ENCODE measurements around the gene SFT2D1. TPM values are rescaled to one million over a fixed set of nuclear protein-coding genes. Genes with fewer than 3 reads are reported as not detected.
"Not testable (repeated sequence)": the region's sequence is repeated elsewhere in the genome, so short reads cannot be mapped to it uniquely, and the experiment has no call there.

SFT2D1 gene
- total RNA-seq, 3 donors from 2014 or later, result 40.4 to 67.5 (median 53.3) TPM

GRCh38 chr6:166386111-166386510, 43.8 kb upstream of the SFT2D1 start:
- no peaks in the 10 kb centered on the region for H3K9me3 ChIP-seq
- ATAC-seq, result no peak
- intact Hi-C loops (cut with DNase I, micrococcal nuclease), result loop anchor here in 1 of 2 donors (10.0 kb wide), 1 partner anchor 51 kb away; no protein-coding TSS in a partner anchor
- H3K36me3 ChIP-seq (ENCODE audit: low read depth), result no peaks in the 10 kb centered on the region
- TF ChIP-seq CTCF (IDR thresholded peaks at IDR 0.05), result no peak
- no peak for DNase-seq
- H3K4me1 ChIP-seq (ENCODE audit: low read depth), result no peaks in the 10 kb centered on the region
- H3K4me3 ChIP-seq, result no peak overlapping the region

- ATAC-seq; H3K4me1 ChIP-seq (ENCODE audit: low read depth); H3K36me3 ChIP-seq (ENCODE audit: low read depth); H3K9me3 ChIP-seq: not testable (repeated sequence)
- intact Hi-C loops (cut with DNase I, micrococcal nuclease), result loop anchor here in 1 of 2 donors (10.0 kb wide), 1 partner anchor 49 kb away; no protein-coding TSS in a partner anchor
- peak in 2 of 3 donors; percentile 69 to 76 for DNase-seq
- peak overlapping the region; percentile 92 for H3K4me3 ChIP-seq
These were observed 41.5 kb upstream of the SFT2D1 start for GRCh38 chr6:166383802-166384363.

GRCh38 chr6:166382933-166383801, 40.8 kb upstream of the SFT2D1 start, which contains the start of gene MPC1:
TSS of gene MPC1 (minus strand) at chr6:166382940. CDS start at chr6:166382876, 64 bp downstream.
- H3K4me3 ChIP-seq, result peak within 1 kb of the TSS; percentile 92
- peak; percentile 97 to 99 (median 97) for DNase-seq
- intact Hi-C loops (cut with DNase I, micrococcal nuclease), result loop anchor here in 1 of 2 donors (10.0 kb wide), 1 partner anchor 48 kb away; no protein-coding TSS in a partner anchor
- no peaks in the 10 kb centered on the region for H3K9me3 ChIP-seq
- ATAC-seq, result peak; percentile 93
- H3K36me3 ChIP-seq (ENCODE audit: low read depth), result no peaks in the 10 kb centered on the region
- no peak for TF ChIP-seq CTCF (IDR thresholded peaks at IDR 0.05)
- no peaks in the 10 kb centered on the region for H3K4me1 ChIP-seq (ENCODE audit: low read depth)

- Histone ChIP-seq H3K9me3 (no peaks in the 10 kb centered on the region), H3K36me3 (ENCODE audit: low read depth) (no peaks in the 10 kb centered on the region), H3K4me3 (peak overlapping the region; percentile 92), H3K4me1 (ENCODE audit: low read depth) (no peaks in the 10 kb centered on the region)
- ATAC-seq, result peak; percentile 9
- TF ChIP-seq CTCF (IDR thresholded peaks at IDR 0.05), result no peak
- DNase-seq, result peak in 1 of 3 donors; percentile 76
- intact Hi-C loops (cut with DNase I, micrococcal nuclease), result loop anchor here in 1 of 2 donors (10.0 kb wide), 1 partner anchor 48 kb away; no protein-coding TSS in a partner anchor
These were observed 40.2 kb upstream of the SFT2D1 start for GRCh38 chr6:166382500-166382932.

GRCh38 chr6:166381733-166382499, 39.6 kb upstream of the SFT2D1 start:
- Histone ChIP-seq H3K4me3 (peak overlapping the region; percentile 92), H3K4me1 (ENCODE audit: low read depth) (no peaks in the 10 kb centered on the region), H3K36me3 (ENCODE audit: low read depth) (no peaks in the 10 kb centered on the region), H3K9me3 (no peaks in the 10 kb centered on the region)
- intact Hi-C loops (cut with DNase I, micrococcal nuclease), result loop anchor here in 1 of 2 donors (10.0 kb wide), 1 partner anchor 47 kb away; no protein-coding TSS in a partner anchor
- peak; percentile 93 to 97 (median 94) for DNase-seq
- ATAC-seq, result peak; percentile 80
- TF ChIP-seq CTCF (IDR thresholded peaks at IDR 0.05), result peak; percentile 90
